SU-DHL-6 (cell line): ENCODE measurements around the gene HDGFL3.

ENCODE experiments used
- H2AFZ ChIP-seq: fragments of 200-600 bp; sonication (generic); 2 replicates; pipeline ENCODE4 v1.6.1; 2014; ENCODE audit warnings: low read depth, mild to moderate bottlenecking, moderate library complexity, mixed read lengths, antibody characterized with exemption, low read length; ENCODE audit not compliant: severe bottlenecking
- H3F3A ChIP-seq: fragments of 200-600 bp; shearing (Covaris generic); 2 replicates; pipeline ENCODE4 v1.6.0; 2016; ENCODE audit warnings: antibody characterized with exemption, mild to moderate bottlenecking; ENCODE audit not compliant: insufficient read depth
- H3K27ac ChIP-seq: fragments of 200-600 bp; sonication (generic); 2 replicates; pipeline ENCODE4 v1.5.1; 2016; ENCODE audit warnings: low read depth, mild to moderate bottlenecking, low read length, moderate library complexity, mixed read lengths
- H3K27me3 ChIP-seq: fragments of 200-600 bp; sonication (generic), shearing (Covaris generic); 2 replicates; pipeline ENCODE4 v1.6.0; 2014; ENCODE audit warnings: mild to moderate bottlenecking, low read length
- H3K36me3 ChIP-seq: fragments of 200-600 bp; sonication (generic); 2 replicates; pipeline ENCODE4 v1.6.1; 2014; ENCODE audit warnings: mild to moderate bottlenecking, low read length, mixed read lengths
- H3K4me2 ChIP-seq: fragments of 300-600, 200-600 bp; shearing (Covaris generic), sonication (generic); 2 replicates; pipeline ENCODE4 v1.6.0; 2014; ENCODE audit warnings: low read length, low read depth, mild to moderate bottlenecking; ENCODE audit not compliant: poor library complexity, severe bottlenecking
- H3K4me3 ChIP-seq: fragments of 200-600 bp; sonication (generic); 2 replicates; pipeline ENCODE4 v1.5.1; 2014; ENCODE audit warnings: antibody characterized with exemption, low read length, mild to moderate bottlenecking, mixed read lengths; ENCODE audit not compliant: insufficient read depth, poor library complexity, severe bottlenecking
- H3K79me2 ChIP-seq: fragments of 200-600 bp; sonication (generic); 2 replicates; pipeline ENCODE4 v1.6.1; 2014; ENCODE audit warnings: mild to moderate bottlenecking, low read length, moderate library complexity; ENCODE audit not compliant: insufficient read depth
- H3K9ac ChIP-seq: fragments of 200-600 bp; sonication (generic); 2 replicates; pipeline ENCODE4 v1.7.0; 2014; ENCODE audit warnings: mild to moderate bottlenecking, low read length
- H3K9me2 ChIP-seq: fragments of 200-600 bp; sonication (generic); replicated peaks from 2 replicates; pipeline ENCODE4 v1.6.1; 2014; ENCODE audit warnings: low read length; ENCODE audit not compliant: insufficient read depth
- H3K9me3 ChIP-seq: fragments of 200-600 bp; sonication (generic); 2 replicates; pipeline ENCODE4 v1.6.1; 2014; ENCODE audit warnings: low read length, mixed read lengths; ENCODE audit not compliant: insufficient read depth
- H4K20me1 ChIP-seq: fragments of 200-600 bp; sonication (generic); 2 replicates; pipeline ENCODE4 v1.6.1; 2014; ENCODE audit warnings: low read depth, mild to moderate bottlenecking, antibody characterized with exemption, low read length, moderate library complexity, mixed read lengths
- EZH2phosphoT487 ChIP-seq: fragments of 200-600 bp; sonication (generic), shearing (Covaris generic); conservative IDR thresholded peaks from 2 replicates; pipeline ENCODE4 v1.6.1; 2018; ENCODE audit warnings: mild to moderate bottlenecking, antibody characterized with exemption, low read length, moderate library complexity, mixed read lengths
- TF ChIP-seq, protein P1 (sequence below): fragments of 200-600 bp; sonication (generic); IDR thresholded peaks from one replicate; pipeline ENCODE4 v1.5.1; 2017; ENCODE audit warnings: antibody characterized with exemption, mild to moderate bottlenecking, low read length, moderate library complexity; ENCODE audit not compliant: insufficient read depth, poor library complexity, severe bottlenecking

HDGFL3 gene

GRCh38 chr15:83210619-83211018, 3.0 kb upstream of the HDGFL3 start:
- no peaks in the 10 kb centered on the region for H3K27me3 ChIP-seq
- H3K9me2 ChIP-seq, result no peaks in the 10 kb centered on the region
- H3K79me2 ChIP-seq, result no peaks in the 10 kb centered on the region
- no peaks in the 10 kb centered on the region for H4K20me1 ChIP-seq
- no peak overlapping the region for H3K27ac ChIP-seq
- no peaks in the 10 kb centered on the region for H3K36me3 ChIP-seq
- no peak for TF ChIP-seq EZH2phosphoT487
- TF ChIP-seq, protein P1, sequence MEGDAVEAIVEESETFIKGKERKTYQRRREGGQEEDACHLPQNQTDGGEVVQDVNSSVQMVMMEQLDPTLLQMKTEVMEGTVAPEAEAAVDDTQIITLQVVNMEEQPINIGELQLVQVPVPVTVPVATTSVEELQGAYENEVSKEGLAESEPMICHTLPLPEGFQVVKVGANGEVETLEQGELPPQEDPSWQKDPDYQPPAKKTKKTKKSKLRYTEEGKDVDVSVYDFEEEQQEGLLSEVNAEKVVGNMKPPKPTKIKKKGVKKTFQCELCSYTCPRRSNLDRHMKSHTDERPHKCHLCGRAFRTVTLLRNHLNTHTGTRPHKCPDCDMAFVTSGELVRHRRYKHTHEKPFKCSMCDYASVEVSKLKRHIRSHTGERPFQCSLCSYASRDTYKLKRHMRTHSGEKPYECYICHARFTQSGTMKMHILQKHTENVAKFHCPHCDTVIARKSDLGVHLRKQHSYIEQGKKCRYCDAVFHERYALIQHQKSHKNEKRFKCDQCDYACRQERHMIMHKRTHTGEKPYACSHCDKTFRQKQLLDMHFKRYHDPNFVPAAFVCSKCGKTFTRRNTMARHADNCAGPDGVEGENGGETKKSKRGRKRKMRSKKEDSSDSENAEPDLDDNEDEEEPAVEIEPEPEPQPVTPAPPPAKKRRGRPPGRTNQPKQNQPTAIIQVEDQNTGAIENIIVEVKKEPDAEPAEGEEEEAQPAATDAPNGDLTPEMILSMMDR, result no peak
- H3K9me3 ChIP-seq, result no peaks in the 10 kb centered on the region
- H2AFZ ChIP-seq, result no peak overlapping the region
- H3K4me3 ChIP-seq, result no peak overlapping the region
- no peak overlapping the region for H3K9ac ChIP-seq
- no peak overlapping the region for H3K4me2 ChIP-seq
- no peaks in the 10 kb centered on the region for H3F3A ChIP-seq

- Histone ChIP-seq H3K79me2 (no peaks in the 10 kb centered on the region), H3F3A (no peaks in the 10 kb centered on the region), H3K4me2 (no peak overlapping the region), H4K20me1 (no peaks in the 10 kb centered on the region), H3K36me3 (no peaks in the 10 kb centered on the region), H3K9me3 (no peaks in the 10 kb centered on the region), H2AFZ (no peak overlapping the region), H3K4me3 (no peak overlapping the region), H3K27me3 (no peaks in the 10 kb centered on the region), H3K27ac (no peak overlapping the region), H3K9ac (no peak overlapping the region), H3K9me2 (no peaks in the 10 kb centered on the region)
- TF ChIP-seq EZH2phosphoT487, result no peak
- TF ChIP-seq, protein P1, result no peak
These were observed 1.7 kb upstream of the HDGFL3 start for GRCh38 chr15:83209333-83209732.

- Histone ChIP-seq H3K4me3 (no peak overlapping the region), H3K36me3 (no peaks in the 10 kb centered on the region), H3K9me2 (no peaks in the 10 kb centered on the region), H3K9ac (no peak overlapping the region), H3K4me2 (no peak overlapping the region), H3F3A (no peaks in the 10 kb centered on the region), H3K9me3 (no peaks in the 10 kb centered on the region), H4K20me1 (no peaks in the 10 kb centered on the region), H3K27me3 (no peaks in the 10 kb centered on the region), H3K27ac (no peak overlapping the region), H3K79me2 (no peaks in the 10 kb centered on the region), H2AFZ (no peak overlapping the region)
- TF ChIP-seq EZH2phosphoT487, result no peak
- TF ChIP-seq, protein P1, result no peak
These were observed 691 bp upstream of the HDGFL3 start for GRCh38 chr15:83208367-83208661.
